Hepatocyte (in vitro differentiated cells): ENCODE data around the gene CDKN2A. TPM values are rescaled to one million over a fixed set of nuclear protein-coding genes. Genes with fewer than 3 reads are reported as not detected.
A peak's percentile ranks its signal among the peaks of the same experiment; 100 is the strongest.

Source experiments
- DNase-seq: peaks from one replicate; pipeline ENCODE4 v3.0.0-alpha.2; 2016; ENCODE audit warnings: low spot score
- H2AFZ ChIP-seq: fragments of 200-600 bp; sonication (generic); 2 replicates; pipeline ENCODE4 v1.6.0; 2016; ENCODE audit warnings: antibody characterized with exemption, mild to moderate bottlenecking
- H3K27ac ChIP-seq: fragments of 200-600 bp; sonication (generic); 2 replicates; pipeline ENCODE4 v1.5.1; 2016; ENCODE audit warnings: mild to moderate bottlenecking
- H3K27me3 ChIP-seq: fragments of 200-600 bp; sonication (generic); 2 replicates; pipeline ENCODE4 v1.6.1; 2016
- H3K36me3 ChIP-seq: fragments of 200-600 bp; sonication (generic); replicated peaks from 2 replicates; pipeline ENCODE4 v1.5.1; 2016; ENCODE audit warnings: low read depth; ENCODE audit not compliant: insufficient read depth
- H3K4me1 ChIP-seq: fragments of 200-600 bp; sonication (generic); 2 replicates; pipeline ENCODE4 v1.5.1; 2016; ENCODE audit warnings: mild to moderate bottlenecking, moderate library complexity; ENCODE audit not compliant: insufficient read depth
- H3K4me2 ChIP-seq: fragments of 200-600 bp; sonication (generic); 2 replicates; pipeline ENCODE4 v1.6.0; 2016
- H3K4me3 ChIP-seq: fragments of 200-600 bp; sonication (generic); 2 replicates; pipeline ENCODE4 v1.5.1; 2016; ENCODE audit warnings: mild to moderate bottlenecking
- H3K79me2 ChIP-seq: fragments of 200-600 bp; sonication (generic); 2 replicates; pipeline ENCODE4 v1.6.0; 2017; ENCODE audit warnings: mild to moderate bottlenecking
- H3K9me2 ChIP-seq: fragments of 200-600 bp; sonication (generic); replicated peaks from 2 replicates; pipeline ENCODE4 v1.6.0; 2017; ENCODE audit warnings: mild to moderate bottlenecking; ENCODE audit not compliant: insufficient read depth
- H3K9me3 ChIP-seq: fragments of 200-600 bp; sonication (generic); 2 replicates; pipeline ENCODE4 v1.5.1; 2016; ENCODE audit warnings: low read depth, mild to moderate bottlenecking
- H4K20me1 ChIP-seq: fragments of 200-600 bp; sonication (generic); 2 replicates; pipeline ENCODE4 v1.6.0; 2016; ENCODE audit warnings: mild to moderate bottlenecking; ENCODE audit not compliant: insufficient read depth, poor library complexity, severe bottlenecking
- EZH2 ChIP-seq: fragments of 200-600 bp; sonication (generic); IDR thresholded peaks from 2 replicates; pipeline ENCODE4 v1.6.1; 2016; ENCODE audit warnings: antibody characterized with exemption, mild to moderate bottlenecking, borderline replicate concordance
- EZH2phosphoT487 ChIP-seq: fragments of 200-600 bp; sonication (generic); IDR thresholded peaks from one replicate; pipeline ENCODE4 v1.6.1; 2018; ENCODE audit warnings: antibody characterized with exemption, mild to moderate bottlenecking, low read depth, moderate library complexity; ENCODE audit not compliant: unreplicated experiment, severe bottlenecking
- WGBS: methylation state at CpG from one replicate; pipeline ENCODE4 v1.1.6; 2016; ENCODE audit warnings: low lambda C conversion rate; ENCODE audit errors: missing lambda C conversion rate; 5-methylcytosine and 5-hydroxymethylcytosine counted together
- polyA plus RNA-seq: library from polyadenylated mRNA; unstranded; fragments of >200 nt; fragmentation: Nextera tagmentation; extraction: Ambion mirVana; gene quantifications from 2 replicates; pipeline ENCODE4 v1.2.1, GENCODE V29; 2016
- total RNA-seq: library from RNA; depleted of rRNA; stranded (reverse); fragments of >200 nt; gene quantifications from 2 replicates; pipeline ENCODE4 v1.2.3, GENCODE V29; 2014
- TF ChIP-seq, protein P1 (sequence below): fragments of 200-600 bp; sonication (generic); IDR thresholded peaks from 2 replicates; pipeline ENCODE4 v1.5.1; 2016; ENCODE audit warnings: antibody characterized with exemption, mild to moderate bottlenecking; ENCODE audit not compliant: poor library complexity

Gene CDKN2A
- total and polyA plus RNA-seq, 2 experiments from 2014 or later: 0.90 to 2.9 TPM

DNA sequence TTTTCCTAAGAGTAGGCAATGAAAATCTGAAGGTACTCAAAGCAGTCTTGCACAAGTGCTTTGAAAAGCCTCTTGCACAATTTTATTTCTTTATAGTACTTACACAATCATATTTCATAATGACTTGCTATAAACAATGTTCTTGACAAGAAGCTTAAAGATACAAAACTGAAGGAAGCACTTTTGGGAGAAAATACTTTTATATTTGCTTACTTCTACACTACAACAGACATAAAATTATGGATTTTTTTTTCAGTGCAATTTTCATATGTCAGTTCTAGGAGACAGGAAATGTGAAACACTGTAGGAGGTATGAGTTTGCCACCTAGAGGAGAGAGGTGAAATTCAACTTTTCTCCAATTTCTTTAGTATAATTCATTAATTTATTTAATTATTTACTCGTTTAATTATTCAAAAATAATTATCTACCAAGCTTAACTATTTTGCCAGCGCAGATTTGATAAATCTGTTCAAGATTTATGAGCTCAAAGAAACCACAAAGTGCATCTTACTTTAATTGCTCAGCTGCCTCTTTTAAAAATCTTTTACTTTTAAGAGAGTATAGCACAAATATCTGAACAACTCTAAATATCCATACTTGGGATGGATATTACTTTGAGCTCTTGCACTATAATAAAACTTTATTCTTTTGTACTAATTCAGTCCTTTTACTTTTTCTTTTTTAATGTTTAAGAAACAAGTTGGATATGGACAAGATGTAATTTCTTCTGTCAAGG is 43.9 kb upstream of the CDKN2A start:
- no peak for DNase-seq
- TF ChIP-seq, protein P1, sequence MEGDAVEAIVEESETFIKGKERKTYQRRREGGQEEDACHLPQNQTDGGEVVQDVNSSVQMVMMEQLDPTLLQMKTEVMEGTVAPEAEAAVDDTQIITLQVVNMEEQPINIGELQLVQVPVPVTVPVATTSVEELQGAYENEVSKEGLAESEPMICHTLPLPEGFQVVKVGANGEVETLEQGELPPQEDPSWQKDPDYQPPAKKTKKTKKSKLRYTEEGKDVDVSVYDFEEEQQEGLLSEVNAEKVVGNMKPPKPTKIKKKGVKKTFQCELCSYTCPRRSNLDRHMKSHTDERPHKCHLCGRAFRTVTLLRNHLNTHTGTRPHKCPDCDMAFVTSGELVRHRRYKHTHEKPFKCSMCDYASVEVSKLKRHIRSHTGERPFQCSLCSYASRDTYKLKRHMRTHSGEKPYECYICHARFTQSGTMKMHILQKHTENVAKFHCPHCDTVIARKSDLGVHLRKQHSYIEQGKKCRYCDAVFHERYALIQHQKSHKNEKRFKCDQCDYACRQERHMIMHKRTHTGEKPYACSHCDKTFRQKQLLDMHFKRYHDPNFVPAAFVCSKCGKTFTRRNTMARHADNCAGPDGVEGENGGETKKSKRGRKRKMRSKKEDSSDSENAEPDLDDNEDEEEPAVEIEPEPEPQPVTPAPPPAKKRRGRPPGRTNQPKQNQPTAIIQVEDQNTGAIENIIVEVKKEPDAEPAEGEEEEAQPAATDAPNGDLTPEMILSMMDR: peak; percentile 53
- no peak for TF ChIP-seq EZH2phosphoT487
- Histone ChIP-seq H3K4me1 (peaks cover 9% of the 10 kb centered on the region), H3K79me2 (no peaks in the 10 kb centered on the region), H3K27ac (no peak overlapping the region), H3K36me3 (no peaks in the 10 kb centered on the region), H2AFZ (no peak overlapping the region), H3K9me3 (no peaks in the 10 kb centered on the region), H3K9me2 (no peaks in the 10 kb centered on the region), H3K4me3 (no peak overlapping the region), H3K27me3 (no peaks in the 10 kb centered on the region), H3K4me2 (no peak overlapping the region), H4K20me1 (no peaks in the 10 kb centered on the region)
- 30% methylated on average over 2 of the region's 2 CpGs for WGBS

DNA sequence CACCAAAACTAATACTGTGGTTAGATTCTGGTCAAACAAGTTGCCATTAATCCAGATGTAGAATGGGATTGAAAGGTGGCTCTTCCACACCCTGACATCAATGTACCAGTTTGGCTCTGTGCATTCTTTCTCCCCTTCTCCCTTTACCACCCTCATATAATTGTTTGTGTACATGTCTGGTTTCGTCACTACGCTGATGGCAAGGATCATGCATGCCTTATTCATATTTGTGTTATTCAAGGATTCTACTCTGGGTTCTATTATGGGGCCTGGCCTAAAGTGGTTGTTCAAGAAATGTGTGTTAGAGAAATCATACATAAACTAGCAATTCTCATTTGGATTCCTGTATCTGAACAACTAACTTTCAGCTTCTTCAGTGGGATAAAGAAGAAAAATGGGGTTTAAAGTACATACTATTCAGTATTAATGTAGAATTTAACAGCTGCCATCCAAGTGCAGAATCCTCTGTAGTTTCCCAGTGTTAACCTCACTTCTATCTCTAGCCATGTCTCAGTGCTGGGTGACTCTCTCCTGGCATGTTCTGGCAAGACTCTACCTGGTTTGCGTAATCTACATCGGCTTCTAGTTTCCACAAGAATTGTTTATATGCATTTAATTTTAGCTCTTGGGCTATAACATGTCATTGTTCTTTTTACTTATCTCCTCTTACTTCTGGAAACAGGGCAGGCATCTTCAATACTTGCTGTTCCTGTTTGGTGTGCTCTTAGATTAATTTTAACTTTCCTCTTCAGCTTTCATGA is 42.9 kb upstream of the CDKN2A start:
- Histone ChIP-seq H3K4me2 (no peak overlapping the region), H3K27ac (peak overlapping the region; percentile 12), H3K36me3 (no peaks in the 10 kb centered on the region), H3K9me2 (no peaks in the 10 kb centered on the region), H3K4me3 (no peak overlapping the region), H2AFZ (no peak overlapping the region), H4K20me1 (no peaks in the 10 kb centered on the region), H3K4me1 (peaks cover 4% of the 10 kb centered on the region), H3K27me3 (no peaks in the 10 kb centered on the region), H3K9me3 (no peaks in the 10 kb centered on the region), H3K79me2 (no peaks in the 10 kb centered on the region)
- no peak for DNase-seq
- TF ChIP-seq EZH2 (no peak), EZH2phosphoT487 (no peak)
- TF ChIP-seq, protein P1: no peak
- 84% methylated on average over 4 of the region's 4 CpGs for WGBS

DNA sequence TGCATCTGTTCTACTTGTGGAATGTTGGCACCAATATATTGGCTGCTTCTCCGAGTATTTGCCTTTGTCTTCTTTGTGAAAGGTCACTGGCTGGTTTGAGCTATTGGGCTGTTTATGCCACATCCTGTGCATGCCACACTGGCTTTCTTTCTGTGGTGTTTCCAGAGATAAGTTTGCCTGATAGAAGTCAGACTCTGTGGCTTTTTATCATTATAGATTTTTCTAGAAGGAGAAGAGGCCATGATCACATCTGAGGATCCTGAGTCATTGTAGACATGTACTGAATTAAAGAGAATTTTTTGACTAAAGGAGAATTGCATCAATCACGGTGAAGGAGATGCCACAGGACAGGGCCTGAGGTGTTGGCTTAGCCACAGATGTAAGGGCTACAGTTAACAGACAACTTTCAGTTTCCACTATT is 41.4 kb upstream of the CDKN2A start:
- Histone ChIP-seq H2AFZ (no peak overlapping the region), H3K9me3 (no peaks in the 10 kb centered on the region), H3K4me2 (no peak overlapping the region), H4K20me1 (no peaks in the 10 kb centered on the region), H3K79me2 (no peaks in the 10 kb centered on the region), H3K4me3 (no peak overlapping the region), H3K27me3 (no peaks in the 10 kb centered on the region), H3K27ac (no peak overlapping the region), H3K36me3 (no peaks in the 10 kb centered on the region), H3K4me1 (peaks cover 3% of the 10 kb centered on the region), H3K9me2 (no peaks in the 10 kb centered on the region)
- no peak for DNase-seq
- TF ChIP-seq EZH2phosphoT487: no peak
- TF ChIP-seq, protein P1: no peak
- TF ChIP-seq EZH2: no peak
- WGBS: 88% methylated on average over 2 of the region's 2 CpGs
